ENCODE results near the gene NEO1. TPM values are rescaled to one million over a fixed set of nuclear protein-coding genes. Genes with fewer than 3 reads are reported as not detected.
"Not testable (repeated sequence)": the region's sequence is repeated elsewhere in the genome, so short reads cannot be mapped to it uniquely, and the experiment has no call there.

NEO1 gene
- total RNA-seq, 1 donor from 2014 or later, result 9.8 TPM

GRCh38 chr15:73282567-73283365 is 230.5 kb downstream of the NEO1 start:
- H3K4me3 Mint-ChIP-seq (ENCODE audit: low read depth), result no peak overlapping the region
- no peaks in the 10 kb centered on the region for H3K9me3 Mint-ChIP-seq
- H3K36me3 Mint-ChIP-seq (ENCODE audit: low read depth), result peaks cover 9% of the 10 kb centered on the region
- no peaks in the 10 kb centered on the region for H3K27me3 Mint-ChIP-seq (ENCODE audit: low read depth)
- intact Hi-C loops (cut with micrococcal nuclease), result loop anchor here (10.0 kb wide), 2 partner anchors 282 to 402 kb away; partner anchors contain the start of gene CD276
- no peak overlapping the region for H3K27ac Mint-ChIP-seq
- DNase-seq (ENCODE audit: low spot score), result no peak
- H3K4me1 Mint-ChIP-seq (ENCODE audit: low read depth), result peaks cover 21% of the 10 kb centered on the region

- DNase-seq (ENCODE audit: low spot score), result no peak
- intact Hi-C loops (cut with micrococcal nuclease), result loop anchor here (10.0 kb wide), 2 partner anchors 281 to 401 kb away; partner anchors contain the start of gene CD276
- Mint-ChIP-seq H3K4me3 (ENCODE audit: low read depth) (no peak overlapping the region), H3K4me1 (ENCODE audit: low read depth) (peaks cover 21% of the 10 kb centered on the region), H3K27me3 (ENCODE audit: low read depth) (no peaks in the 10 kb centered on the region), H3K9me3 (no peaks in the 10 kb centered on the region), H3K36me3 (ENCODE audit: low read depth) (peaks cover 9% of the 10 kb centered on the region), H3K27ac (no peak overlapping the region)
Observed at GRCh38 chr15:73283366-73283962, 231.2 kb downstream of the NEO1 start.

GRCh38 chr15:73284090-73284716 is 231.9 kb downstream of the NEO1 start:
- no peak overlapping the region for H3K27ac Mint-ChIP-seq
- H3K9me3 Mint-ChIP-seq, result no peaks in the 10 kb centered on the region
- intact Hi-C loops (cut with micrococcal nuclease), result loop anchor here (1.0 to 10.0 kb wide), 3 partner anchors 281 to 401 kb away; partner anchors contain the start of gene CD276

GRCh38 chr15:73286311-73286710 is 234.0 kb downstream of the NEO1 start:
- Mint-ChIP-seq H3K27me3 (ENCODE audit: low read depth) (no peaks in the 10 kb centered on the region), H3K4me3 (ENCODE audit: low read depth) (no peak overlapping the region), H3K4me1 (ENCODE audit: low read depth) (peaks cover 21% of the 10 kb centered on the region), H3K36me3 (ENCODE audit: low read depth) (peaks cover 9% of the 10 kb centered on the region), H3K27ac (peak overlapping the region; percentile 56), H3K9me3 (no peaks in the 10 kb centered on the region)
- intact Hi-C loops (cut with micrococcal nuclease), result loop anchor here (10.0 kb wide), 2 partner anchors 278 to 398 kb away; partner anchors contain the start of gene CD276
- no peak for DNase-seq (ENCODE audit: low spot score)

More at GRCh38 chr15:73284090-73284716, 231.9 kb downstream of the NEO1 start:
- no peak for DNase-seq (ENCODE audit: low spot score)
- Mint-ChIP-seq H3K4me1 (ENCODE audit: low read depth) (peaks cover 21% of the 10 kb centered on the region), H3K27me3 (ENCODE audit: low read depth) (no peaks in the 10 kb centered on the region), H3K36me3 (ENCODE audit: low read depth) (peaks cover 9% of the 10 kb centered on the region), H3K4me3 (ENCODE audit: low read depth) (no peak overlapping the region)

- intact Hi-C loops (cut with micrococcal nuclease), result loop anchor here (10.0 kb wide), 2 partner anchors 278 to 398 kb away; partner anchors contain the start of gene CD276
- Mint-ChIP-seq H3K27ac (peak overlapping the region; percentile 24), H3K9me3 (no peaks in the 10 kb centered on the region)
Observed at GRCh38 chr15:73287019-73287418, 234.8 kb downstream of the NEO1 start.

GRCh38 chr15:73291441-73291840 is 239.2 kb downstream of the NEO1 start:
- Mint-ChIP-seq H3K27ac (no peak overlapping the region), H3K9me3 (no peaks in the 10 kb centered on the region), H3K27me3 (ENCODE audit: low read depth) (no peaks in the 10 kb centered on the region), H3K4me3 (ENCODE audit: low read depth) (no peak overlapping the region), H3K4me1 (ENCODE audit: low read depth) (peaks cover 9% of the 10 kb centered on the region), H3K36me3 (ENCODE audit: low read depth) (peaks cover 9% of the 10 kb centered on the region)
- intact Hi-C loops (cut with micrococcal nuclease), result no loop called here
- DNase-seq (ENCODE audit: low spot score), result no peak

More at GRCh38 chr15:73287019-73287418, 234.8 kb downstream of the NEO1 start:
- Mint-ChIP-seq H3K4me3 (ENCODE audit: low read depth) (peak overlapping the region; percentile 7), H3K36me3 (ENCODE audit: low read depth) (peaks cover 9% of the 10 kb centered on the region), H3K4me1 (ENCODE audit: low read depth) (peaks cover 21% of the 10 kb centered on the region), H3K27me3 (ENCODE audit: low read depth) (no peaks in the 10 kb centered on the region)
- DNase-seq (ENCODE audit: low spot score), result no peak

- no peak overlapping the region for H3K27ac Mint-ChIP-seq
- no peak overlapping the region for H3K4me3 Mint-ChIP-seq (ENCODE audit: low read depth)
- H3K36me3 Mint-ChIP-seq (ENCODE audit: low read depth), result no peaks in the 10 kb centered on the region
- DNase-seq (ENCODE audit: low spot score), result no peak
- no peaks in the 10 kb centered on the region for H3K27me3 Mint-ChIP-seq (ENCODE audit: low read depth)
- intact Hi-C loops (cut with micrococcal nuclease), result no loop called here
- no peaks in the 10 kb centered on the region for H3K4me1 Mint-ChIP-seq (ENCODE audit: low read depth)
- no peaks in the 10 kb centered on the region for H3K9me3 Mint-ChIP-seq
Observed at GRCh38 chr15:73293773-73294172, 241.5 kb downstream of the NEO1 start.

GRCh38 chr15:73295630-73296286 is 243.5 kb downstream of the NEO1 start:
- no peak overlapping the region for H3K27ac Mint-ChIP-seq
- intact Hi-C loops (cut with micrococcal nuclease), result no loop called here
- no peak for DNase-seq (ENCODE audit: low spot score)
- no peaks in the 10 kb centered on the region for H3K4me1 Mint-ChIP-seq (ENCODE audit: low read depth)
- H3K4me3 Mint-ChIP-seq (ENCODE audit: low read depth), result no peak overlapping the region
- no peaks in the 10 kb centered on the region for H3K36me3 Mint-ChIP-seq (ENCODE audit: low read depth)
- H3K9me3 Mint-ChIP-seq, result no peaks in the 10 kb centered on the region
- H3K27me3 Mint-ChIP-seq (ENCODE audit: low read depth), result no peaks in the 10 kb centered on the region

GRCh38 chr15:73296609-73297353 is 244.5 kb downstream of the NEO1 start:
- H3K9me3 Mint-ChIP-seq, result no peaks in the 10 kb centered on the region
- H3K27me3 Mint-ChIP-seq (ENCODE audit: low read depth), result no peaks in the 10 kb centered on the region

GRCh38 chr15:73298522-73299245 is 246.4 kb downstream of the NEO1 start:
- no peak for DNase-seq (ENCODE audit: low spot score)
- Mint-ChIP-seq H3K9me3 (no peaks in the 10 kb centered on the region), H3K27me3 (ENCODE audit: low read depth) (no peaks in the 10 kb centered on the region), H3K36me3 (ENCODE audit: low read depth) (no peaks in the 10 kb centered on the region), H3K4me1 (ENCODE audit: low read depth) (peaks cover 16% of the 10 kb centered on the region), H3K27ac (no peak overlapping the region), H3K4me3 (ENCODE audit: low read depth) (no peak overlapping the region)
- intact Hi-C loops (cut with micrococcal nuclease), result no loop called here

More at GRCh38 chr15:73296609-73297353, 244.5 kb downstream of the NEO1 start:
- DNase-seq (ENCODE audit: low spot score), result no peak
- no peaks in the 10 kb centered on the region for H3K36me3 Mint-ChIP-seq (ENCODE audit: low read depth)
- no peak overlapping the region for H3K4me3 Mint-ChIP-seq (ENCODE audit: low read depth)
- H3K4me1 Mint-ChIP-seq (ENCODE audit: low read depth), result peaks cover under 1% of the 10 kb centered on the region
- intact Hi-C loops (cut with micrococcal nuclease), result no loop called here
- H3K27ac Mint-ChIP-seq, result no peak overlapping the region

GRCh38 chr15:73300286-73300685 is 248.0 kb downstream of the NEO1 start:
- H3K27ac Mint-ChIP-seq; H3K9me3 Mint-ChIP-seq; intact Hi-C loops (cut with micrococcal nuclease); H3K27me3 Mint-ChIP-seq (ENCODE audit: low read depth); H3K36me3 Mint-ChIP-seq (ENCODE audit: low read depth); H3K4me3 Mint-ChIP-seq (ENCODE audit: low read depth); DNase-seq (ENCODE audit: low spot score): not testable (repeated sequence)
- H3K4me1 Mint-ChIP-seq (ENCODE audit: low read depth), result peaks cover 17% of the 10 kb centered on the region

Measured in activated T-helper 2 cell treated with anti-CD3 and anti-CD28 coated beads, Interferon-gamma antibody, Interleukin-2, Interleukin-4, amounts not matched to agents 10 μg/mL and 5 μg/mL and 100 μg/mL, durations not matched to agents 14 hours and 24 hours and 36 hours (primary cell).